ENCODE data around the gene ARHGAP40.

Gene ARHGAP40

DNA sequence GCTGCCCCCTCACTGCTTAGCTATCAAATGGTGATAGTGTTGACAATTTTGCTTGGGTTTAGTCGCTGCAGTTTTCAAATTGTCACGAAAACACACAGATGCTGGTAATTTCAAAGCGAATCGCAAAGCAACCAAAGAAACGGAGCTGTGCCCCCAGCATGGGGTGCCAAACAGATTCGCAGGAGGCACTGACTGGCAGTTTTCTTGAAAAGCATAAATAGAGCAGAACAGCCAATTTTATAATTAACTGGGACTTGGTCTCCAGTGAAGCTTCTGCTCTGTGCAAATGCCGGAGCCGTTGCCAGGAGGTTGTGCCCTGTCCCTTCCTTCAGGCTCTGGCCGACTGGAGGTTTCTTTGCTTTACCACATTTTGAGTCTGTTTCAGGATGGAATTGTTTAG is 18.8 kb downstream of the ARHGAP40 start:
- DNase-seq: no peak

DNA sequence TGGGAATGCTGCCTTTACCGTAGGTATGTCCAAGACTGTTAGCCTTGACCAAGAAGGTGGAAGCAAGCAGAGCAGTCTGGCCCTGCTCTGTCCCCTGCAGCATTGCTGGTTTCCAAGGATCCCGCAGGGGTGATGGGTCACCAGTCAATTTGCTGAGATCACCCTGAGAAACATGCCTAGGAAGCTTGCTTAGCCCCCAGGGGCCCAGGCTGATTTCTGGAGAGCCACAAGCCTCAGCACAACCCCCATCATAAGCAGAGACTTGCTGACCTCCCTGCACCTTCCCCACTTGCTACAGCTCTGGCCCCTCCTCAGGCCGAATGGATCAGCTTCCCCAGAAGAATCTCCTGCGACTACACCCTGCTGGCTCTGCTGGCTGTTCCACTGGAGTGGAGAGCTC is 21.5 kb downstream of the ARHGAP40 start:
- no peak for DNase-seq

DNA sequence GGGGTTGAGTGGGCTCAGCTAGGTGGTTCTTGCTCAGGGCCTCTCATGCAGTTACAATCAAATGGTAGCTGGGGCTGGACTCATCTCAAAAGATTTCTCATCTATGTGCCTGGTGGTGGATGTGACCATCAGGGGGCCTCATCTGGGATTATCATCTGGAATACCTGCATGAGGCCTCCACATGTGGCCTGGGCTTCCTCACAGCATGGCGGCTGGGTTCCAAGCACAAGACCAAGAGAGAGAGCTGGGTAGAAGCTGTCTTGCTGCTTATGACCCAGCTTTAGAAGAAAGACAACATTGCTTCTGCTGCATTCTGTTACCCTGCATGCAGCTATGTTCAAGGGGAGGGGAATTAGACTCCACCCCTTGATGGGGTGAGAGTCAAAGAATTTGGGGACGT is 22.5 kb downstream of the ARHGAP40 start:
- no peak for DNase-seq

DNA sequence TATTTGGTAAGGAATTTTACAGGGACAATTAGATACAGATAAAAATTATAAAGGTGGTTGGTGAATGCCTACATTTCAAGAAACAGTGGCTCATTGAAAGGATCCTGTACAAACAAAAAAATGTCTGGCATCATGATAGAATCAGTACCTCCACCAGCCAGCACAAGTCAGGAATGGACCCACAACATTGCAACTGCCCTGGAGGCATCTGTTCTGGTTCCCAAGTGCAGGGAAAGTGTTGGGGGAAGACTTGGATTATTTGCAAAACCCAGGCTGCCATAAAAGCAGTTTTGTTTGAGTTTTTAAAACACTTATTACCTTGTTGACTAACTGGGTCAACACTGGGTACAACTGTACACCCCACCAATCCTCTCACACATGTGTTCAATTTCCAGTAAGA is 24.3 kb downstream of the ARHGAP40 start:
- DNase-seq: no peak

DNA sequence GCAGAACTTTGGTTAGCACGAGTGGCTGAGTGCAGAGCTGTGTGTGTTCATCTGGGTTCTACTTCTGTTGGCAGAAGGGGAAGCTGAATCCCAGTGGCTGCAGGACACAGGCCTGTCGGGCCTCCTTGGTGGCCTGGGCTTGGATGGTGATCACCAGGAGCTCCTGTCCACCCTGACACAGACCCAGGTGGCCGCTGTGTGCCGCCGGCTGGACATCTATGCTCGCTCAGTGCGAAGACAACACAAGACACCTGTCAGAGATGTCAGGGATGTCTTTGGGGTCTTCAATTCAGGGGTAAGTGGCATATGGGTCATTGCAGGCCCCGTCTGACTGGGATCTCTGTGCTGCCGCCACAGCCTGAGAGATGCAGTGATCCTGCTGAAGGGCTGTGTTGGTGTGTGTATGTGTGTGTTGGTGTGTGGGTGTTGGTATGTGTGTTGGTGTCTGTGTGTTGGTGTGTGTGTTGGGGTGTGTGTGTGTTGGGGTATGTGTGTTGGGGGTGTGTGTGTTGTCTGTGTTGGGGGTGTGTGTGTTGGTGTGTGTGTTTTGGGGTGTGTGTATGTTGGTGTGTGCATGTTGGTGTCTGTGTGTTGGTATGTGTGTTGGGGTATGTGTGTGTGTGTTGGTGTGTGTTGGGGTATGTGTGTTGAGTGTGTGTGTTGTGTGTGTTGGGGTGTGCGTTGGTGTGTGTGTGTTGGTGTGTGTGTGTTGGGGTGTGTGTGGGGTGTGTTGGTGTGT is 25.5 kb downstream of the ARHGAP40 start:
- DNase-seq: no peak

DNA sequence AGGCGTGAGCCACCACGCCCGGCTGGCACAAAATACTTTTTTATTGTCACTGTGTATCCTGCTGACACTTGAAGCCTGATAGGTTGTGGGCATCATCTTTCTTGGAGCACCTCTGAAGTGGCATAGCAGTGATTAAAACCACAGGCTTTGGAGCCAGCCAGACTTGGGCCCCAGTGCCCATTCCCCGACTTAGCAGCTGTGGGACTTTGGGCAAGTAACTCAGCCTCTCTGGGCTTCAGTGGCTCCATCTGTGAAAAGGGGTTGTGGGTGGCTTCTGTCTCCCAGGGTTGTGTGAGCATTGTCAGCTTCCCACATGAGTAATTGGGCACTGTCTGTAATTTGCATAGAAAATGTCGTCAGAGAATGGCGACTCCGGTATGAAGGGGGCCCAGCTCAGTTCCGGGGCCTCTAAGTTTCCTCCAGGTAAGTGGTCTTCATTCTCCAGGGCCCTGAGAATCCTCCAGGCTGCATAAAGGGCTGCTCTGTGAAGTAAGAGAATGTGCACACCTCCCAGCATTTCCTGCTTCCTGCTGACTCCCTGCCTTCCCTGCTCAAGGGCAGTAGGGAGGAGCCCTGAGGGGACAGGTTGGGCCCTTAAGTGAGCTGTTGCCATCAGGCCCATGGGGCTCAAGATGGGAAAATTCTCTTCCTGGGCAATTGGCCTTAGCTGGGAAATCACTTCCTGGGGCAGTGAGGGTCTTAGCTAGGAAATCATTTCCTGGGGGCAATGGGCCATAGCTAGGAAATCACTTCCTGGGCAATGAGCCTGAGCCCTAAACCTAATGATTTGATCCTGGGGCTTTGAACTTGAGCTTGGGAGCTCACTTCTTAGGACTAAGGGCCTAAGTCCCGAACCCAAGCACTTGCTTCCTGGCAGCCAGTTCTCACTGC is 27.2 kb downstream of the ARHGAP40 start:
- DNase-seq: no peak

DNA sequence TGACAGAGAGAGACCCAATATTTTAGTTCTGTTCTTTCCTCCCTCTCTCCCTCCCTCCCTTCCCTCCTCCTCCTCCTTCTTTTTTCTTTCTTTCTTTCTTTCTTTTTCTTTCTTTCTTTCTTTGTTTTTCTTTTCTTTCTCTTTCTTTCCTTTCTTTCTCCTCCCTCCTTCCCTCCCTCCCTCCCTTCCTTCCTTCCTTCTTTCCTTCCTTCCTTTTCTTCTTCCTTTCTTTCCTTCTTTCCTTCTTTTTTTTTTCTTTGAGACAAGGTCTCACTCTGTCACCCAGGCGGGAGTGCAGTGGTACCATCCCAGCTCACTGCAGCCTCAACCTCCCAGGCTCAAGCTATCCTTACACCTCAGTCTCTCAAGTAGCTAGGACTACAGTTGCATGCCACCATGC is 28.4 kb downstream of the ARHGAP40 start:
- DNase-seq: no peak

DNA sequence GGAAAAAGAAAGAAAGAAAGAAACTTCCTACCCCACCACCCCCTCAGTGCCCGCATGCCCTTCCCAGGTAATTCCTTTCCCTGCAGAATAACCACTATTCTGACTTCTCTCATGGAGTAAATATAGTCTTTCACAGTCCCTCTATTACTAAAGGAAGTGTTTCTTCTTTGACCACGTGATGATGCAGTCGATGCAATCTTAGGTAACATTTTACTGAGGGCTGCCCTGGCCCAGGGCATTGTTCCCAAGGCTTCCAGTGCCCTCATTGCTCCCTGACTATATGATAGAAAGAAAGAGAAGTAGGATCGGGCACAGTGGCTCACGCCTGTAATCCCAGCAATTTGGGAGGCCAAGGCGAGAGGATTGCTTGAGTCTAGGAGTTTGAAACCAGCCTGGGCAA is 29.1 kb downstream of the ARHGAP40 start:
- DNase-seq: no peak

DNA sequence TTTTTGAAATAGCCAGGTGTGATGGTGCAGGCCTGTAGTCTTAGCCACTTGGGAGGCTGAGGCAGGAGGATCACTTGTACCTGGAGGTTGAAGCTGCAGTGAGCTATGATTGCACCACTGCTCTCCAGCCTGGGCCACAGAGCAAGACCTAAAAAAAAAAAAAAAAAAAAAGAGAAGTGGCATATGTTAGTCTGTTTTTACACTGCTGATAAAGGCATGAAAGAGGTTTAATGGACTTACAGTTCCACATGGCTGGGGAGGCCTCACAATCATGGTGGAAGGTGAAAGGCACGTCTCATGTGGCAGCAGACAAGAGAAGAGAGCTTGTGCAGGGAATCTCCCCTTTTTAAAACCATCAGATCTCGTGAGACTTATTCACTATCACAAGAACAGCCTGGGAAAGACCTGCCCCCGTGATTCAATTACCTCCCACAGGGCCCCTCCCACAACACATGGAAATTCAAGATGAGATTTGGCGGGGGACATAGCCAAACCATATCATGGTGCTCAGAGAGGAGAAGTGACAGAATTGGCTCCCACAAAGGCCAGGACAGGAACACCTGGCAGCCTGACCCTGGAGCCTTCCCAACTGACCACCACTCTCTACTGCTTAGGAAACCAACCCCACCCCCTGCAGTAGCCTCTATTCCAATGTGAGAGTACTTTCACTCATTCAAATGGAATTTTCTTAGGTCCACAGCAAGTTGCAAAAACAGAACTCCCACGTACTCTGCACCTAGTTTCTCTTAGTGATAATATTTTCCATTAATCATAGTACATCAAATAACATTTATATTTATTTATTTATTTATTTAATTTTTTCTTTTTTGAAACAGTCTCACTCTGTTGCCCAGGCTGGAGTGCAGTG is 29.8 kb downstream of the ARHGAP40 start:
- DNase-seq: peak; percentile 81

DNA sequence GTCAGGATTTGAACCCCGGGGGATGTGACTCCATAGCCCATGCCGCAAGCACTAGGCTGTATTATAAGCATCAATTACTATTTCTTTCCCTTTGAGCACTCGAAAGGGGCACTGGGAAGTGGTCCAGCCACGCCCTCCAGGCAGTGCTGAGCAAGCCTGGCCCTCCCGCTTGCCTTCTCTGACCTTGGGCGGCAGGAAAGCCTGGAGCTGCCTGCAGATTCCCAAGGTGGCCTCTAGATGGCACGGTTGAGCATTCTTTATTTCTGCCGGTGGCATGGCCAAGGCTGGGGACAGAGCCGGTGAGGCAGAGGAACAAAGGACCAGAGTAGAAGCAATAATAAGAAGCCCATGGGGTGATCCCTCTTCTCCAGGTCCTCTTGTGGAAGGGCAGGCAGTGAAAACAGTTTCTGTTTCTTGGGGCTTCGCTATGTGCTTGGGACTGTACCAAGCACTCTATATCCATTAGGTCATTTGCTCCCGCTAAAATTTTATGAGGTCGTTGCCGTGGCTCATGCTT is 32.0 kb downstream of the ARHGAP40 start:
- DNase-seq: peak; percentile 38

DNA sequence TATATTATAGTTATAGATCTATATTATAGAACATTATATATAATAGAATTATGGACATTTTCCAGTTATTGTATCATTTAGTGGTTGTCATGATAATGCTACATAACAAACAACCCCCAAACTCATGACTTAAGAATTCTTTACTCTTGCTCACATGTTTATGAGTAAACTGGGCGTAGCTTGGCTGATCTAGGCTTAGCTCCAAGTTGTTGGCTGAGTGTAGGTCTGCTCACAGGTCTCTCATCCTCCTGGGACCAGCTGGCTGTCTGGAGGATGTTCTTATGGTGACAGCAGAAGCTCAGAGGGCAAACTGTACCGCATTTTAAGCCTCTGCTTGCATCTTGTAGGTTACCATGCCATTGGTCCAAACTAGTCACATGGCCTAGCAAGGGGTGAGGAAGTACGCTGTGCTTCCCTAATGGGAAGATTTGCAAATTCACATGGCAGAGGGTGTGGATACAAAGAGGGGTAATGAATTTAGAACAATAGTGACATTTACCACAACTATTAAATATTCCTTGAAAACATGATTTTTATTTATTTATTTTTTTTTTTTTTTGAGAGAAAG is 34.2 kb downstream of the ARHGAP40 start:
- no peak for DNase-seq

DNA sequence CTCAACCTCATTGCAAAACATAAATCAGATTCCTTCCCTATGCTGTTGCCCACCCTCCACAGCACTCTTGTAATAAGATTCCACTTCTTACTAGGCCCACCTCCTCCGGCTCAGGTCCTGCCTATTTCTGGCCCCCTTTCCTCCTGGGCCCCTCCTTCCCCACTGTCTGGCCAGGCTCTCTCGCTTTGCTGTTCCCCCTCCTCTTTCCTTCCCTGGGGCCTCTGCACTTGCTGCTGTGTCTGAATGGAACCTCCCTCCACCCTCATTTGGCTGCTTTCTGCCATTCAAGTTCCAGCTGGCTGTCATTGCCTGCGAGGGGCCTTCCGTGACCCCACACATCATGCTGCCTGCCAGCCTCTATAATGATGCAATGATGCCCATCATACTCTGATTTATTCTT is 38.9 kb downstream of the ARHGAP40 start:
- DNase-seq: no peak

DNA sequence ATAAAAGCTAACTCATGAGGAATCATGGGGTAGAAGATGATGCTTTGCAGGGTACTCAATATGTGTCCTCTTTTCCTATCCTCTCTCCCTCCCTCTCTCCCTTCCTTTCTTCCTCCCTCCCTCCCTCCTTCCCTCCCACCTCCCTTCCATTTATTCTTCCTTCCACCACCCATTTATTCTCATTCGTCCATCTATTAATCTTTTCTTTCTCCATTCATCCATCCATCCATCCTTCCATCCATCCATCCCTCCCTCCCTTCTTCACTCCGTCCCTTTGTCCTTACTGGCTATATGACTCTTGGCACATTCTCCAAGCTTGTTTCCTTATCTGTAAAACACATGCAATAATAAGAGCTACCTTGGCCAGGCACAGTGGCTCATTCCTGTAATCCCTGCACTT is 40.9 kb downstream of the ARHGAP40 start:
- DNase-seq: no peak

DNA sequence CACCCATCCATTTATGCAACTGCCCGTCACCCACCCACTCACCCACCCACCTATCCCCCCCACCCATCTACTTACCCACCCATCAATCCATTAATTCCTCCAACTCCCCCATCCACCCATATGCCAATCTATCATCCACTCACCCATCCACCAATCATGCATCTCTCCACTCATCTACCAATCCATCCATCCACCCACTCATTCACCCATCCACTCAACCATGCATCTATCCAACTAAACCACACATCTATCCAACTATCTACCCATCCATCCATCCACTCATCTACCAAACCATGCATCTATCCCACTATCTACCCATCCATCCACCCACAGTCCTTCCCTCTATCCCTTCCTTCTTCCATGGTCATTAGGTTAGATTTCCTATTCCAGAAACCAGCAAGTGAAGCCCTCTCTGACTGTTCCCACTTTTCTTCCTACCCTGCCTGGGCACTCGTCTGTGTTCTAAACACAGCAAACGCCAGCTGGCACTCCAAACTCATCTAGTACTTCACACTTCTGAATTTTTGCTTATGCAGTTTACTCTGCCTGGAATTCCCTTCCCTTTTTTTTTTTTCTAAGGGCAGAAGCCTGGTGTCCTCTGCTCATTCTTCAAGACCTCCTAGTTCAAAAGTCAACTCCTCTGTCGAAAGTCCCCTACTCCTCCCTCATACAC is 43.1 kb downstream of the ARHGAP40 start:
- DNase-seq: no peak

DNA sequence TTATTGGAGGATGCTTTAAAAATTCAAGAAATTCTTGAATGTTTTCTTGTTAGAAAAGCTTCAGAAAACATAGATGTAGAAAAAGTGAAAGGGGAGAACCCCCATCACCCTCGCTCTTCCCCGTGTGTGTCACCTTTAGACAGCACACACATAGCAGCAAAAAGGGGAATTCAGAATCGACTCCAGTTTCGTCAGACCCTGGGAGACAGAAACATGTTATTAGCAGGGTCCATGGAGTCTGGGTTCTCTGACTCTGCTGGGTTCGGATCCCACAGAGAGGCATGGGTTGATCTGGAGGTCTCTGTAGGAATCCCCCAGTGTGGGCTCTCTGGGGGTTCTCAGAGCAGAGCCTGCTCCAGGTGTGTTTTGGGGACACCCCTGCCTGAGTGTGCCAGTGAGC is 43.7 kb downstream of the ARHGAP40 start:
- no peak for DNase-seq

DNA sequence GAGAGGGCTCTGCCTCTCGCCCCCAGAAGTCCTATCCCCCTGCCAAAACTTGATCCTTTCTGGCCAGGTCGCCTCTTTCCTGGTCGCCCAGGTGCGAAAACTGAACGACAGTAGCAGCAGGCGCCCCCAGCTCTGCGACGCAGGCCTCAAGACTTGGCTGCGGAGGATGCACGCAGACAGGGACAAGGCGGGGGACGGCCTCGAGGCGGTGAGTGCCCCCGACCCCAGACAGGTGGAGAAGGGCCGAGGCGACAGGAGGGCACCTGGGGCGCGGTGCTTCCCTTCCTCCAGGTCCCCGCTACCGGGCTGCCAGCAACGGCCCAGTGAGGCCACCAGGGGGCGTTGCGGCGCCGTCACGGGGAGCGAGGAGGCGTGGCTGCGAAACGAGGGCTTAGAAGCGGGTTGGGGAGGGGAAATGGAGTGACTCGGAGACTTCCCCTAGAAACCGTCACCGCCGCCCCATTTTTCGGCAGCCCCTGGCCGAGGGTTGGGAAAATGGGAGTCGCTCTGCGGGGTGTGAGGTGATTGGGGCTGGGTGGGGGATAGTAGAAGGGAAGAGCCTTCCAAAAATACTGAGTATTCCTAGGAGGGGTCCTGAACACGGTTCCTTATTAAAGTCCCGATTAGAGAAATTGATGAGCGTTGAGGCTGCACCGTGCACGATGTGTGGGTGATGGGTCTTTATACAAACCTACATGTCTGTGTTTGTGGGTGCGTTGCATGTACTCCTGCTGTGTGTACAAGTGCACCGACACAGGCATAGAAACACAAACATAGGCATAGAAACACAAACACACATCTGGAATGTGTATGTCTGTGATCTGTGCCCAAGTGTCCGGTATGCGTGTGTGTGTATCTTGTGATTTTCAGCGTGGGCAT is 44.6 kb downstream of the ARHGAP40 start:
- peak; percentile 38 for DNase-seq

DNA sequence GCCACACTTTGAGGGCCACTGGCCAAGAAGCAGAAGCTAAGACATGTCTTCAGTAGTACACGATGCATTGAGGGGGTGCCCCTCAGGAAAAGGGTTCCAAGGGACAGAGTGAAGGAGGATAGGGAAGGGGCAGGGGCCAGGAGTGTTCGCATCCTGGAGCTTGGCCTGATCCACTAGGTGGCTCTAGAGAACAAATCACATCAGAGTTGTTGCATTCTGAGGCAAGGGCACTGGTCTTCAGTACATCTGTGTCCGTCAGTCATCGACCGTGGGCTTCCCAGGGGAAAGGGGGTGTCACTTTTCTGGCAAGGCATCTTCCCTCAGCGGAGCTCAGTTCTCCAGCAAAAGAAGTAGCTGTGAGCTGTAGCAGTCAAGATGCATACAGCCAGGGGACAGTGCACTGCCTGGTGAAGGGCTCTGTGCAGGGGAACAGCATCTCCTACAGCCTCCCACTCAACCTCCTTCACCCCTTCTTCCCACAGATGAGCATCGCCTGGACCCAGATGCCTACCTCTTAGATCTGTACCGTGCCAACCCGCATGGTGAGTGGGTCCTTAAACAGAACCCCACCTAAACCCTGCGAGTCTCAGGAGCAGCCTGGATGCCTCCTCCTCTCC is 47.8 kb downstream of the ARHGAP40 start:
- no peak for DNase-seq

DNA sequence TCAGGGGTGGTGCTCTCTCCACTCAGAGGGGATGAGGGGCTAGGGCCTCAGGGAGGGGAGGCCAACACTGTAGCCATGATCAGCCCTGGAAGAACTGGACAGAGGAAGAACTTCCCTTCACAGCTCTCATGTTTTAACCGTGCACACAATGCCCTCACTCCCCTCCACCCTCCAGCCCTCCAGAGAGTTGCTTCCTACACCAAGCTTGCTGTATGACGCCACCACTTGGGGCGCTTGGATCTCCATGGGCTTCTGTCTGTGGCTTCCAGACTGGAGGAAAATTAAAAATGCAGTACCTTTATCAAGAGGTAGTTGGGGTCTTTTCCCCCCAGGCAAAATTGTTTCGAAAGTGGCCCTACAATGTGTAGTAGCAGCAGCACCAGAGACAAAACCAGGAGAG is 48.4 kb downstream of the ARHGAP40 start:
- no peak for DNase-seq

DNA sequence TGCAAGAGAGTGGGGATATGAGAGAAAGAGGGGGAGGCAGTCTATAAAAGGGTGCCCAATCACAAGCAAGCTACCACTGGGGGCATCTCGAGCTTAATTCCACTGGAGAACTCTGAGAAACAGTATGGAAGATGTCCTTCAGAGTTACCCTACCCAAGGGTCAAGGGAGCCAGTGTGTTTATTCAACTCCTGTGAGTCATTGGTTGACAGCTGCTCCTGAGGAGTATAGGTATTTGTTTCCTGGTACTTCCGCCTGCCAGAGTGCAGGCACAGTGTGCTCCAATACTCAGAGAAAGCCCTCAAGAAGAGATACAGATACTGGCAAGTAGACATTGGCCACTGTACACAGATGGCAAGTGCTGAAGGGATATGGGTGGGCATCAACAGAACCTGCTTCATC is 49.5 kb downstream of the ARHGAP40 start:
- no peak for DNase-seq

DNA sequence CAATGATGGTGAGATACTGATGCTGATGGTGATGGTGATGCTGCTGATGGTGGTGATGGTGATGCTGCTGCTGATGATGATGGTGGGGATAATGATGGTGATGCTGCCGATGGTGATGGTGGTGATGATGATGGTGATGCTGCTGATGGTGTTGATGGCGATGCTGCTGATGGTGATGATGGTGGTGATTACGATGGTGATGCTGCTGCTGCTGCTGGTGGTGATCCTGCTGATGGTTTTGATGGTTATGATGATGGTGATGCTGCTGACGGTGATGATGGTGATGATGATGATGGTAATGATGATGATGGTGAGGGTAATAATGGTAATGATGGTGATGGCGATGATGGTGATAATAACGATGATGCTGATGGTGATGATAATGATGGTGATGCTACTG is 50.0 kb downstream of the ARHGAP40 start:
- DNase-seq: no peak

DNA sequence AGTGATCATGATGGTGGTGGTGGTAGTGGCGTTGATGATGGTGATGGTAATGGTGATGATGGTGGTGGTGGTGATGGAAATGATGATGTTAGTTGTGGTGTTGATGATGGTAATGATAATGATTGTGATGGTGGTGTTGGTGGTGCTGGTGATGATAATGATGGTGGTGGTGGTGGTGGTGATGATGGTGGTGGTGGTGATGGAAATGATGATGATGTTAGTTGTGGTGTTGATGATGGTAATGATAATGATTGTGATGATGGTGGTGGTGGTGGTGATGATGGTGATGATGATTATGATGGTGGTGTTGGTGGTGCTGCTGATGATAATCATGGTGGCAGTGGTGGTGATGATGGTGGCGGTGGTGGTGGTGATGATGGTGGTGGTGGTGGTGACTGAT is 51.4 kb downstream of the ARHGAP40 start:
- no peak for DNase-seq
